ENCODE results near the gene VAV2.
A peak's percentile ranks its signal among the peaks of the same experiment; 100 is the strongest.

The VAV2 gene

GRCh38 chr9:133991964-133992779 lies at the start of gene VAV2:
Gene VAV2 (minus strand): TSS chr9:133992324. CDS start chr9:133992278, 46 bp downstream.
- no peak for TF ChIP-seq CTCF (conservative IDR thresholded peaks at IDR 0.05; ENCODE audit: control insufficient read depth, insufficient read depth, low read depth, low read length)
- H3K4me3 ChIP-seq (ENCODE audit: control insufficient read depth, low read depth, low read length) = peak within 1 kb of the TSS; percentile 73
- peak; percentile 45 for DNase-seq (ENCODE audit: low read depth)

GRCh38 chr9:134041649-134041962 lies 49.5 kb upstream of the VAV2 start:
- DNase-seq (ENCODE audit: low read depth) = no peak
- TF ChIP-seq CTCF (conservative IDR thresholded peaks at IDR 0.05; ENCODE audit: control insufficient read depth, insufficient read depth, low read depth, low read length) = no peak
- H3K4me3 ChIP-seq (ENCODE audit: control insufficient read depth, low read depth, low read length) = no peak overlapping the region

- no peak for DNase-seq (ENCODE audit: low read depth)
- TF ChIP-seq CTCF (conservative IDR thresholded peaks at IDR 0.05; ENCODE audit: control insufficient read depth, insufficient read depth, low read depth, low read length) = no peak
- no peak overlapping the region for H3K4me3 ChIP-seq (ENCODE audit: control insufficient read depth, low read depth, low read length)
These were observed 48.9 kb upstream of the VAV2 start for GRCh38 chr9:134040781-134041648.

GRCh38 chr9:134040176-134040565 lies 48.0 kb upstream of the VAV2 start:
- H3K4me3 ChIP-seq (ENCODE audit: control insufficient read depth, low read depth, low read length) = no peak overlapping the region
- no peak for DNase-seq (ENCODE audit: low read depth)
- TF ChIP-seq CTCF (conservative IDR thresholded peaks at IDR 0.05; ENCODE audit: control insufficient read depth, insufficient read depth, low read depth, low read length) = no peak

GRCh38 chr9:134039386-134040175 lies 47.5 kb upstream of the VAV2 start:
- H3K4me3 ChIP-seq (ENCODE audit: control insufficient read depth, low read depth, low read length) = no peak overlapping the region
- TF ChIP-seq CTCF (conservative IDR thresholded peaks at IDR 0.05; ENCODE audit: control insufficient read depth, insufficient read depth, low read depth, low read length) = no peak
- DNase-seq (ENCODE audit: low read depth) = no peak

GRCh38 chr9:134037641-134038040 lies 45.5 kb upstream of the VAV2 start:
- TF ChIP-seq CTCF (conservative IDR thresholded peaks at IDR 0.05; ENCODE audit: control insufficient read depth, insufficient read depth, low read depth, low read length) = no peak
- H3K4me3 ChIP-seq (ENCODE audit: control insufficient read depth, low read depth, low read length) = no peak overlapping the region
- no peak for DNase-seq (ENCODE audit: low read depth)

Measured in fibroblast of mammary gland (primary cell).